Activated CD8-positive, alpha-beta memory T cell treated with anti-CD3 and anti-CD28 coated beads, Interleukin-2, amount 50 U/mL, for 24 hours (primary cell): ENCODE measurements around the gene MAPK11.
"Not testable (repeated sequence)": the region's sequence is repeated elsewhere in the genome, so short reads cannot be mapped to it uniquely, and the experiment has no call there.

ENCODE experiments used
- DNase-seq: peaks from one replicate; pipeline ENCODE4 v3.0.0-alpha.2; 2020; ENCODE audit errors: extremely low read depth

The MAPK11 gene

DNA sequence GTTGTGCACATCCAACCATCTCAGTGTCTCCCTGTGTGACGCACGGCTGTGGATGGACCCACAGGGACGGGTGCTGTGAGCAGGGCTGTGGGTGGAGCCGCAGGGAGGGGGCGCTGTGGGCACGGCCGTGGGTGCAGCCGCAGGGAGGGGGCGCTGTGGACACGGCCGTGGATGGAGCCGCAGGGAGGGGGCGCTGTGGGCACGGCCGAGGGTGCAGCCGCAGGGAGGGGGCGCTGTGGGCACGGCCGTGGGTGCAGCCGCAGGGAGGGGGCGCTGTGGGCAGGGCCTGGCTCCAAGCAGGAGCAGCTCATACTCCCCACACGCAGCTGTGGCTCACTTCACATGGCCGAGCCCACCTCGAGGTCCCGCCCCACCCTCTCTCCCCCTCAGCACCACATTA, 6.0 kb upstream of the MAPK11 start:
- no peak for DNase-seq

DNA sequence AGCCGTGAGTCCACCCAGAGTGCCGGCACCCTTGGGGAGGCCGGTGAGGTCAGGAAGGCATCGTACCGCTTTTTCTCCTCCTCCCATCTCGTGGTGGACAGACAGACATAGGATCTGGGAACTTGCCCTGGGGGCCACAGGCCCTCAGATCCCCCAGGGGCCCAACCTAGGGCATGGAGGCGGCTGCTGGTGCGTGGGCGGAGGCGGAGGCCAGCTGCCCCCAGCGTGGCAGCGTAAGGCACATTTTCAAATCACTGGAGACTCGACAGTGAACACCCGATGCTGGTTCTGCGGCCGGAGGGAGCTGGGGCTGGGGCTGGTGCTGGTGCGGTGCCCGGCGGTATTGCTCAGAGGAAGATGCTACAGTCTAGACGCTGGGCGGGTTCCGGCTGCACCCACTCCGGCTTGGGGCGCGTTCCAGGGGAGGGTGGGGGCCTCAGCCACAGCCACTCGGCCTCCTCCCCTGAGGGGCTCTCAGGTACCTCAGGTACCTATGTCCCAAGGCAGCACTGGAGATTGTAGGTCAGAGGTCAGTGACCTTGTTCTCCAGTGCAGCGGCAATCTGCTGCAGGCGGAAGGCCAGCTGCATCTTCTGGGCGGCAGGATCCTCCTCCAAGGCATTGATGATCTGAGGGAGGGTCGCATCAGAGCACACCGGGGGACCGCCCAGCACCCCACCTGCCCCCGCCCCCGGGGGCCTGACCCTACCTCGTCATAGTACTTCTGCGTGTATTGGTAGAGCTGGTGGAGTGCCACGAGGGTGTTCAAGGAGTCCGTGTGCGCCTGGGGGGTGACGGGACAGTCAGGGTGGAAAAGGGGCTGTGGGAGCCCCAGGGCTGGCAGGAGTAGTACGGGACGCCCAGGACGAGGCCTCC, 5.2 kb upstream of the MAPK11 start:
- DNase-seq, result no peak

DNA sequence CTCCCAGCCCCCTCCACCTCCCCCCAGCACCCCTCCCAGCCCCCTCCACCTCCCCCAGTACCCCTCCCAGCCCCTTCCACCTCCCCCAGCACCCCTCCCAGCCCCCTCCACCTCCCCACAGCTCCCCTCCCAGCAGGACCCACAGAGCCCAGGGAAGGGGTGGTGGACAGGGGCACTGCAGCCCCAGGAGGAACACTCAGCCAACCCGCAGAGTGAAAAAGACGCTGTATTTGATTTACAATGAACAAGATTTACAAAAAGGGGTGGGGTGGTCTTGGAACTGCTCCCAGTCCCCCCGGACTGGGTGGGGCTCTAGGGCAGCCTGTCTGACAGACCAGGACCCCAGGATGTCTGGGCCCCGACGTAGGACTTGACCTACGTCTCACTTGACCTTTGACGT, 4.6 kb upstream of the MAPK11 start:
- DNase-seq, result no peak

DNA sequence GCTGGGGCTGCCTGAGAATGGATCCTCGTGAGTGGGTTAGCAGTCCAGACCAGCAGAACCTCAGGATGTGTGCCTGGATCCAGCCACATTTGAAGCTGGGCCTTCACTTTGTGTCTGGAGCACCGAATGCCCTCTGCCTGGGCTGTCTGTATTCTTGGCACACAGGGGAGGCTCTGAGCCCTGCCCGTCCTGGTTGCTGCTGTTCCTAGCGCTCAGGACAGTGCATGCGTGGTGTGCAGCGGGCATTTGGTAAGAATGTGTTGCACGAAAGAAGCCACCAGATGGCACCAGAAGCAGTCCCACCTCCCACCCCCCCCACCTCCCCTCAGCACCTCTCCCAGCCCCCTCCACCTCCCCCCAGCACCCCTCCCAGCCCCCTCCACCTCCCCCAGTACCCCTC, 4.1 kb upstream of the MAPK11 start:
- DNase-seq, result no peak

DNA sequence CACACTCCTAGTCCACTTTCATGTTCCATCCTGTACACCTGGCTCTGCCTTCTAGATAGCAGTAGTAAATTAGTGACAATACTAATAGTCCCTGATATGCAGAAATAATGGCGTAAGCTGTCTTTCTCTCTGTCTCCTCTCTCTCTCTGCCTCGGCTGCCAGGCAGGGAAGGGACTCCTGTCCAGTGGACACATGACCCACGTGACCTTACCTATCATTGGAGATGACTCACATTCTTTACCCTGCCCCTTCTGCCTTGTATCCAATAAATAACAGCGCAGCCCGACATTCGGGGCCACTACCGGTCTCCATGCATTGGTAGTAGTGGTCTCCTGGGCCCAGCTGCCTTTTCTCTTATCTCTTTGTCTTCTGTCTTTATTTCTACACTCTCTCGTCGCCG, 3.6 kb upstream of the MAPK11 start:
- DNase-seq, result not testable (repeated sequence)

DNA sequence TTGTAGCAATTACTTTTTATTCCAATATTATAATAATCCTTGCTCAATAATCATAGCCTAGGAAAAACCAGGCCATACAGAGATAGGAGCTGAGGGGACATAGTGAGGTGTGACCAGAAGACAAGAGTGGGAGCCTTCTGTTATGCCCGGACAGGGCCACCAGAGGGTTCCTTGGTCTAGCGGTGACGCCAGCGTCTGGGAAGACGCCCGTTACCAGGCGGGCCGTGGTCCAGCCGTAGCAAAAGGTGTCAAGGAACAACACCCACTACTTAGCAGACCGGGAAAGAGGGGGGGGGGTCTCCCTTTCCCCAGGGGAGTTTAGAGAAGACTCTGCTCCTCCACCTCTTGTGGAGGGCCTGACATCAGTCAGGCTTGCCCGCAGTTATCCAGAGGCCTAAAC, 3.2 kb upstream of the MAPK11 start:
- not testable (repeated sequence) for DNase-seq

DNA sequence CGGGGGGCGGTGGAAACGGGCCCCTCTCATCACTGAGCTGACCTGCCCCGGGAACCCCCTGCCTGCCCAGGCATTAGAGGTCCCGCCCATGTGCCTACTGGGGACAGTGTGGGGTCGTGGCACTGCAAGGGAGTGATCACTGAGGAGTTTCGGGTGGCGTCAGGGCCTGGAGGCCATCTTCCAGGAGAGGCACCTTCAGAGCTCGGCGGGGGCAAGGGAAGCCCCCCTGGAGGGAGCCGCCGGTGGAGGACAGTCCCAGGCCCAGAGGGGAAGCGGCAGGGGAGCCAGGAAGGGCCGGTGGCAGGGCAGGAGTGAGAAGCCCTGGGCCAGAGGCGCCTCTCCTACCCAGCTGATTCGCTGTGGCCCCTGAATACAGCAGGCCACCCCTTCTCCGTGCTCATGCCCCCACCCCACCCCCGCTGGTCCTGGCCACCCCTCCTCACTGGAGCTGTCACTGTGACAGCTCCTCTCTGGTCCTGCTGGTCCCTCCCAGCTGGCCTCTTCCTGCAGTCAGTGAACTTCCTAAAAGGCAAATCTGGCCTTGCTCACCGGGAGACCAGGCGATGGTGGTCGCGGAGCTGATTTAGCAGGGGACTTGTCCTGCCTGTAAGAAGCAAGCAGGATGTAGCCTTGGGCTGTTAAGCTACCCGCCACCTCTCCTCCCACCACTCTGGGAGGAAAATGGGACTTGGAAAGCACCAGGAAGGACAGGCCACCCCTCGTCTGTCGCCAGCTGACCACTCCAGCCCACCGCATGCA, 2.0 kb upstream of the MAPK11 start:
- DNase-seq, result no peak

DNA sequence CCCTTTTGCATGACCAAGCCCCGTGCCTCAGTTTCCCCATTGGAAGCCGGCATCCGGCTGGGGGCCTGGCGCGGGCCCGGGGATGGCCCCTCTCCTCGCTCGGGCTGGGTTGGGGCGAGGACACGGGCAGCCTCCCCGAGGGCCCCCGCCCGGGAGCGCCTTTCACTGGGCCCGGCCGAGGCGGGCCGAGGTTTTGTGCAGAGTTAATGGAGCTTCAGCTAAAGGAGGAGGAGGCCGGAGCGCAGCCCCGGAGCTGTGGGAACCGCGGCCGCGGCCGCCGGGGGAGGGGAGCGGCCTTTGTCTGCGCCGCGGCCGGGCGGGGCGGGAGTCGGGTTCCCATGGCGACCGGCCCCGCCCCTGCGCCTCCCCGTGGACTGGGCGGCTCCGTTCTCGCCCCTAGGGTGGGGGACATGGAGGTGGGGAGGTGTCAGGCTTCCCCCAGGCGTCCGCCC, 1.4 kb upstream of the MAPK11 start:
- no peak for DNase-seq

DNA sequence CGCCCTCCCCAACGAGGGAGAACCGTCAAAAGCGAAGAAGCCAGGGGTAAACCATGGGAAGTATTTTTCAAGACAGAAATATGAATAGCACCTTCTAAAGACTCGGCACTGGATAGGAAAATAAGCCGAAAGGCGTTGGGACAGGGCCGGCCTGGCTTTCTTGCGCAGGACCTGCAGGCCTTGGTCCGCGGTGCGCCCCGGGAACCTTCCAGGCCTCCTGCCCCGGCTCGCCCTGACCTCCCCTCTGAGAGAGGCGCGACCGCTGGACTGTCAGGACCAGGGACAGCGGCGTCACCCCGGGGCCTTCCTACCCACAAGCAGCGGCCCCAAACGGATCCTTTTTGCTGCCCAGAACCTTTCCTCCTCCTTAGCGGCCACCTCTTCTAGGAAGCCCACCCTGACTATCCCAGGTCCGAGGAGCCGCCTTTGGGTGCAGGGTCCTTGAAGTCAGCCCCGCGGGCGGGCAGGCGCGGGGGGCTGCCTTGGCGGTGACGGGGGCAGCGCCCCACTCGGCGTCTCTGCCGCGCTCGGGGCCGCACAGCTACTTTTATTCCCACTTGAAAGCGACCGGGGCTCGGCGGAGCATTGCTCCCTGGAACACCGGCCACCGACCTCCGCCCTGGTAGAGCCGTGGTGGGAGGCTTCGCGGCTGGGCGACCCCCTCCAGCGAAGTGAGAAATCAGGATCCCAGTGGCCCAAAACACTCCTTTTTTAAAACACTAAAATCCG, 650 bp upstream of the MAPK11 start:
- DNase-seq, result no peak

DNA sequence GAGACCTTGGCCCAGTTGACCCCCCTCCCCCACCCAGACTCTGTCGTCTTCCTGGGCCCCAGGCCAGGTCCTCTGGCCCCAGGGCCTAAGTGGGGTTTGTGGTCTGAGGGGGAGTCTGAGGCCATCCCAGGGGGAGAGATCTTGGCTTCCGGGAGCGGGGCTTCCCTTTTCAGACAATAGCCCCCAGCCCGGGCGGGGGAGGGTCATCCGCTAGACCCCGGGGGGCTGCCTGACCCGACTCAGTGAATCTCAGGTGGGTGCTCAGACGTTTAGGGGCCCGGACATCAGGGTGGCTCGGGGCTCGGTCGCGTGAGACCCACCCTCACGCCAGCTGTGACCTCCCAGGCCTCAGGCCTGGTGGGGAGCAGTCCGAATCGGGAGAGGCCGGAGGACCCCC, 609 bp downstream of the MAPK11 start:
- DNase-seq, result no peak

DNA sequence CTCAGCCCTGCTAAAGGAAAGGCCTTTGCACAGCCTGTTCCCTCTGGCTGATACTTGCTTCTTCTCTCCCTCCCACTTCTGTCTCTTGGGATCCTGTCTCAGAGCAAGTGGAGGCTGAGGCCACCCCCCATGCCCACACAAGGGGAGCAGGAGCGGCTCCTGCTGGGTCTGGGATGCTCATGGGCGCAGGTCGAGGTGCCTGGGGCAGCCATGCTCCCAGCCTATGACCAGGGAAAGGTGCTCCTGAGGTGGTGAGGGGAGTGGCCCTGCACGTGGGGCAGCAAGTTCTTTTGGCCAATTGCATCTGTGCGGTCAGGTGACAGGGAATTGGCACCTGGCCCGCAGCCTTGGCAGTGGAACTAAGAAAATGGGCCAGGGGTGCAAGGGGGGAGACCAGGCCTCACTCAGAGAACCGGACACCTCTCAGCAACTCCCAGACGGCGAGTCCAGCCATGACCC, 1.5 kb downstream of the MAPK11 start:
- DNase-seq, result no peak

DNA sequence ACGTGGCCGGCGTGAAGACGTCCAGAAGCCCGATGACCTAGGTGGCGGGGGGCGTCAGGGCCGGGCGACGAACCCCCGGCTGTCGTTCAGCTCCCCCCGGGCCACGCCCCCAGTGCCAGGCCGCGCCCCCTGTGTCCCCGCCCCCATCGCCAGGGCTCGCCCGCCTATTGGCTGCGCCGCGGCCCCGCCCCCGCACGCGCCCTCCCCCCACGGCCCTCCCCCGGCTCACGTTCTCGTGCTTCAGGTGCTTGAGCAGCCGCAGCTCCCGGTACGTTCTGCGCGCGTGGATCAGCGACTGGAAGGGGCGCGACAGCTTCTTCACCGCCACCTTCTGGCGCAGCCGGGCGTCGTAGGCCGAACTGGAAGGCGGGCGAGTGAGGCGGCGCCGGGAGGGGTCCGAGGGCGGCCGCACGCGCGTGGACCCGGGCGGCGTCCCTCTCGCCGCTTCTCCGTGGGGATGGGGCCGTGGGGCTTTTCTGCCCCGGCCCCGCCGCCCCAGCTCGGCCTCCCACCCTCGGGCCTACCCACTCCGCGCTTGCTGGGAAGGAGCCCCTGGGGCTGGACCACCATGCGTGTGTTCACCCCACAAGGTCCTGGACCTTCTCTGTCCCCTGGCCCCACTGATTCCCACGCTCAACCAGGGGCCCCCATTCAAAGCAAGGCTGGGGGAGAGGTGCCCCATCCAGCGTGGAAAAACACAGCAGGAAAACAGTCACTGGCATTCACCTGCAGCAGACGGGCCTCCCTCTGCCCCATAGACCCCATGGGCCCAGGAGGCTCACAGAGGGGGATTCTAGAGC, 2.4 kb downstream of the MAPK11 start:
- no peak for DNase-seq

DNA sequence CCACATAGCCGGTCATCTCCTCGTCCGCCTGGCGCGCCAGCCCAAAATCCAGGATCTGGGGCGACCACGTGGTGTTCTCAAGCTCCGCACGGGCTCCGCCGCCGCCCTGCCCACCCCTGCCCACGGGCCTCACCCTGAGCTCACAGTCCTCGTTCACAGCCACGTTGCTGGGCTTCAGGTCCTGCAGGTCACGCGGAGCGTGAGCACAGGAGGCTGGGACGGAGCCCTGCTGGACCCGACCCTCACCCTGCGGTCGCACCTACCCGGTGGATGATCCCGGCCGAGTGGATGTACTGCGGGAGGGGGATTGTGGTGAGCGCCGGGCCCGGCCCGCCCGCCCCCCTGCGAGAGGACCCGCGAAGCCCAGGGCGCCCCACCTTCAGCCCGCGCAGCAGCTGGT, 3.2 kb downstream of the MAPK11 start:
- DNase-seq, result no peak

DNA sequence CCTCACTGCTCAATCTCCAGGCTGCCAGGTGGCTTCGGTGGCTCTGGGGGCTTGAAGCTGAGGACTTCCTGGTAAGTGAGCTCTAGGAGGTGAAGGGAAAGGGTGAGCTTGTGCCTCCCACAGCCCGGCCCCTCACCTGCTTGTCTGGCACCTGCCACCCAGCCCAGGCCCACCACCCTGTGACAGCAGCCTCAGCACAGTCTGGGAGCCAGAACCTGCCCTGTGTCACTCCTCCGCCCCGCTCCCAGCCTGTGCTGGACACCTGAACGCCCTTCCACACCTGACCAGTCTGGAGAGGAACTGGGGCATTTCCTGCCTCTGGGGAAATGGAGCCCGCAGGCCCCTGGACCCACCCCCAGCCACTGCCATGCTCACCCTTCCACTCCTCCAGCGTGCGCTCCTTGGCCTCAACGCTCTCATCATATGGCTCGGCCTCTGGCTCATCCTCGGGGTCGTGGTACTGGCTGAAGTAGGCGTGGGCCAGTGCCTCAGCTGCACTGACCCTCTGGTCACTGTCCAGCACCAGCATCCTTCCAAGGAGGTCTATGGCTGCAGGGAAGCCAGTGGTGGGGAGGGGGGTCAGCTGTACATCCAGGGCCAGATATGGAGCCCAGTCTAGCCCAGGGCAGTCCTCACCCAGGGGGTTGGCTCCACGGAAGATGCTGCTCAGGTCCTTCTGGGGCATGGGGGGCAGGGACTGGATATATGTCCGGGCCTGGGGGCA, 5.1 kb downstream of the MAPK11 start:
- DNase-seq, result no peak

DNA sequence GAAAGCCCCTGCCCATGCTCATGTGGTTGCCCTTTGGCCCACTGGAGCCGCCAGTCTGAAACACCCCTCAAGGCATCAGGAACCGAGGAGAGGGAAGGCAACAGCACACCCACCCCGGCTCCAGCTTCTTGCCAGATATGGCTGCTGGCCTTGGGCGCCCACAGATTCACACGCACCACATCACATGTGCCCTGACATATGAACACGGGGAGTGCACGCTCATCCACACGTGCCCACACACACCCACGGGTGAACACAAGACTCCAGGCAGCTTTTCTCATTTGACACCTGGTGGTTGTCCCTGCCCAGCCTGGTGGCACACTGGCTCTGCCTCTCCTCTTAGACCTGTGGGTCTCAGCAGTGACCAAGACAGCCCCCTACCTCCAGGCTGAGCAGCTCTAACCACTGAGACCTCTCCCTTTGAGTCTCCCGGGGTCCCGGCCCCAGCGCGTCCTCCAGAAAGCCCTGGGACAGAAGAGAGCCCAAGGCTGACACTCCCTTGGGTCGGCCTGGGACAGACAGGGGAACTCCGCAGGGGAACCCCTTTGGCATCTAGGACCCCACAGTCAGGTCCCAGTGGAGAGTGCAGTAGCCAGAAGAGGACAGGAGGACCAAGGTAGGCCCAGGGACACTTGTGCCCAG, 6.0 kb downstream of the MAPK11 start:
- no peak for DNase-seq

DNA sequence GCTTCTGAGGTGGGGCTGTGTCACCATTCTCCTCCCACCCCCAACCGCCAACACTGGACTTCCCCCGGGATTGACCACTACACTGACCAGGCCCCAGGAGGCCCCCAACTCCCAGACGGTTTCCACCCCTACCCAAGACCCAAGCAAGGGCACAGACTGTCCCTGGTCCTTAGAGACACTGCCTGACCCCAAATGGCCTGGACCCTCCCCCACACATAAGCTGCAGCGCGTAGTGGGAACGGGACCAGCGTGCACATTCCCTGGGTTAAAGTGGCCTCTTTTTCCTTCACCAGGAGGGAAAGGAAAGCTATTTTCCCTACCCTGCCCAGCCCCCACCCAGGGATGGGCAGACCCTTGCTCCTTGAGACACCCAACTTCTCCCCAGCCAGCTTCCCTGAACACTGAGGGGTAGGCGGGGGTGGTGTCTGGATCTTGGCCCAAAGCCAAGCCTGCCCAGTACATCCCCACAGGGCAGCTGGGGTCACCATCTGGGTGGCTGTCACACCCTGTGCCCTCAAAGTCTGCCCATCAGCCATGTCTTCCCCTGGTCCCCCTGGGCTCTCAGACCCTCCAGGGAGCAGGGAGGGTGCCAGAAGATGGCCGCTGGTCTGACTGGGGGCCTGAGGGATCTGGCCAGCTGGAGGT, 7.1 kb downstream of the MAPK11 start:
- DNase-seq, result no peak

DNA sequence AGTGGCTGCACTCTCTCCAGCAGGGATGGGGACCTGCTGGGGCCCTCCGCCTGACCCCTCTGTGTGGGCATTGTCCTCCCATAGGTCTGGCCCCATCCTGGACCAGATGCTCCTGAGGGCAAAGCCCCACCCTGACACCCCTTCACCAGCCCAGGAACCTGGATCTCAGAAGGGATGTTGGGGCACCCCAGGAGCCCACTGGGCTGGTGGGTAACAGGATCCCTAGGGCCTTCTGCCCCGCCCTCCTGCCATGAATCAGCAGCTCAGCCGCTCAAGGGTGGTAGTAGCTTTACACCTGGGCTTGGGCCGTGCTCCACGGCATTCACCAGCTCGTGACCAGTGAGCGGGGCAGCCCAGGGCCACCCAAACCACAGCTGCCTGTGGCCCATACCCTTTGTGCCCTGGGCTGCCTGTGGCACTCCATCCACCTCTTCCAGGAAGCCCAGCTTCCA, 7.7 kb downstream of the MAPK11 start:
- DNase-seq, result no peak

DNA sequence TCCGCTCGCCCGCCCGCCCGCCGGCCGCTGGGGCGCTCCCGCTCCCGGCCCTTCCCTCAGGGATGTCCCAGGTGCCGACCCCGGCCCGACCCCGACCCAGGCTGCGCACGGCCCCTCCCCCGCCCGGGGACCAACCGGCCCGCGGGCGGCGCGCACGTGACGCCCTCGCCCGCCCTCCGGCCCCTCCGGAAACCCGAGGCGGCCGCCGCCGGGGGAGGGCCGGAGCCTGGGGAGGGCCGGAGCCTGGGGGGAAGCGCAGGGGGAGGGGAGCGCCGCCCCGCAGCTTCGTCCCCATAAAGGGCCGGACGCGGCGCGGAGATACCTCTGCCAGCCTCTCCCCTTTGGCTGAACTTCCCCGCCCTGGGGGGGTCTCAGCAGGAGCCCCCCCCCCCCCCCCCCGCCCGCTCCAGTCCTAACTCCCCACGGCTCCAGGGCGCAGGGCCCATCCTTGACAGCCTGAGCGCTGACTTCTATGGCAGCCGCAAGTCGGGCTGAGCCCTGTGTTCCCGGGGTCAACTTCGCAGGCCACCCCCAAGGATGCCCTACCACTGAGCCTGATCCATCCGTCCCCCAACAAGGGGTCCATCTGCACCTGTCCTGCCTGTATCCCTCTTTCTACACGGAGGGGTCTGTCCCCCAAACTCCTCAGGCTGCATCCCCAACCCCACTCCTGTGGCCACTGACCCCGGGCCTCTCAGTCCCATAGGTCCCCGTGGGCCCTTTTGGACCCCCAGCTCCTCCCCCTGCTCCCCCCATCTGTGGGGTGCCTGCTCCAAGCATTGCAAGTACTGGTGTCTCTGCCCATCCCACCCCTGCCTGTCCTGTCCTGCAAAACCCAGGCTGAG, 8.3 kb downstream of the MAPK11 start, which contains the start of gene MAPK12:
Gene MAPK12, minus strand, starts transcription at position 69 of the 845 bp plus-strand sequence. CDS start 174 bp downstream, outside the sequence.
- DNase-seq, result no peak
